ENCODE data around the gene AUTS2. TPM values are rescaled to one million over a fixed set of nuclear protein-coding genes. Genes with fewer than 3 reads are reported as not detected.

The AUTS2 gene
- total and polyA plus RNA-seq, 2 of the 8 experiments (the other 6 are each of a cell fraction or from before 2014, with no cell fraction given), result 25.9 to 101 TPM

DNA sequence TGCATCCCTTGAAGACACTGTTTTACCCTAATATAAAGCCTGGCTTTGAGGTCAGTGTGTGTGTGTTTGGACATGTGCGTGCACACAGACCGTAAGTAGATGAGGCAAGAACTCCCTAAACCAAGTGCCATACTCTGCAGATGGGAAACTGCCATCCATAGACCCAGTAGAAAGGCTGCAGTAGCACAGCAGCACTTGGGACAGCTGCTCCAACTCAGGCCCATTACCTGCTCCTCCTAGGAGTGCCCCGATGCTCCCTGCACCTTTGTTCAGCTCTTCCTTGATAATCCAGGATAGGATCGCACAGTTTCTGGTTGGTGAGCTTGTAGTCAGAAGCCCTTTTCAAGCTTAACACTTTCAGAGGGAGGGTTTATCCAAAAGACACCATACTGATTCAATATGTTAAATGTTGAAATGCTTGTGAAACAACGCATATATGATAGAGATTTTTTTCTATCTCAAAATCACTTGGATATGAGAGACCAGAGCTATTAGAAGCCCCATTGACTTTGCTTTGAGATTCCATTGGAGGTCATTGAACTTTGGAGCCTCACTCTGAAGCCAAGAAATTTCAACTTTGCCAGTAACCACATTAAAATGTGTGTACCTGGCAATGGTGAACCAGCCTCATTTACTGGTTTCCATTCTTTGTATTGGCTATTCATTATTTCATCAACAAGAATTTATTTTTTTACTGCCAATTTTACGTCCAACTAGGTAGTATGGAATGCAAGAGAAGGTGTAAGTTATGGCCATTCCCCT, 776.7 kb downstream of the AUTS2 start (continued):
- TF ChIP-seq SIX5 (IDR thresholded peaks at IDR 0.05; ENCODE audit: low read depth, low read length), result no peak
- no peak for TF ChIP-seq SUZ12 (IDR thresholded peaks at IDR 0.05; ENCODE audit: low read length)
- TF ChIP-seq, protein P1, sequence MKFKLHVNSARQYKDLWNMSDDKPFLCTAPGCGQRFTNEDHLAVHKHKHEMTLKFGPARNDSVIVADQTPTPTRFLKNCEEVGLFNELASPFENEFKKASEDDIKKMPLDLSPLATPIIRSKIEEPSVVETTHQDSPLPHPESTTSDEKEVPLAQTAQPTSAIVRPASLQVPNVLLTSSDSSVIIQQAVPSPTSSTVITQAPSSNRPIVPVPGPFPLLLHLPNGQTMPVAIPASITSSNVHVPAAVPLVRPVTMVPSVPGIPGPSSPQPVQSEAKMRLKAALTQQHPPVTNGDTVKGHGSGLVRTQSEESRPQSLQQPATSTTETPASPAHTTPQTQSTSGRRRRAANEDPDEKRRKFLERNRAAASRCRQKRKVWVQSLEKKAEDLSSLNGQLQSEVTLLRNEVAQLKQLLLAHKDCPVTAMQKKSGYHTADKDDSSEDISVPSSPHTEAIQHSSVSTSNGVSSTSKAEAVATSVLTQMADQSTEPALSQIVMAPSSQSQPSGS (IDR thresholded peaks at IDR 0.05; ENCODE audit: low read length), result no peak
- TF ChIP-seq, protein P2, sequence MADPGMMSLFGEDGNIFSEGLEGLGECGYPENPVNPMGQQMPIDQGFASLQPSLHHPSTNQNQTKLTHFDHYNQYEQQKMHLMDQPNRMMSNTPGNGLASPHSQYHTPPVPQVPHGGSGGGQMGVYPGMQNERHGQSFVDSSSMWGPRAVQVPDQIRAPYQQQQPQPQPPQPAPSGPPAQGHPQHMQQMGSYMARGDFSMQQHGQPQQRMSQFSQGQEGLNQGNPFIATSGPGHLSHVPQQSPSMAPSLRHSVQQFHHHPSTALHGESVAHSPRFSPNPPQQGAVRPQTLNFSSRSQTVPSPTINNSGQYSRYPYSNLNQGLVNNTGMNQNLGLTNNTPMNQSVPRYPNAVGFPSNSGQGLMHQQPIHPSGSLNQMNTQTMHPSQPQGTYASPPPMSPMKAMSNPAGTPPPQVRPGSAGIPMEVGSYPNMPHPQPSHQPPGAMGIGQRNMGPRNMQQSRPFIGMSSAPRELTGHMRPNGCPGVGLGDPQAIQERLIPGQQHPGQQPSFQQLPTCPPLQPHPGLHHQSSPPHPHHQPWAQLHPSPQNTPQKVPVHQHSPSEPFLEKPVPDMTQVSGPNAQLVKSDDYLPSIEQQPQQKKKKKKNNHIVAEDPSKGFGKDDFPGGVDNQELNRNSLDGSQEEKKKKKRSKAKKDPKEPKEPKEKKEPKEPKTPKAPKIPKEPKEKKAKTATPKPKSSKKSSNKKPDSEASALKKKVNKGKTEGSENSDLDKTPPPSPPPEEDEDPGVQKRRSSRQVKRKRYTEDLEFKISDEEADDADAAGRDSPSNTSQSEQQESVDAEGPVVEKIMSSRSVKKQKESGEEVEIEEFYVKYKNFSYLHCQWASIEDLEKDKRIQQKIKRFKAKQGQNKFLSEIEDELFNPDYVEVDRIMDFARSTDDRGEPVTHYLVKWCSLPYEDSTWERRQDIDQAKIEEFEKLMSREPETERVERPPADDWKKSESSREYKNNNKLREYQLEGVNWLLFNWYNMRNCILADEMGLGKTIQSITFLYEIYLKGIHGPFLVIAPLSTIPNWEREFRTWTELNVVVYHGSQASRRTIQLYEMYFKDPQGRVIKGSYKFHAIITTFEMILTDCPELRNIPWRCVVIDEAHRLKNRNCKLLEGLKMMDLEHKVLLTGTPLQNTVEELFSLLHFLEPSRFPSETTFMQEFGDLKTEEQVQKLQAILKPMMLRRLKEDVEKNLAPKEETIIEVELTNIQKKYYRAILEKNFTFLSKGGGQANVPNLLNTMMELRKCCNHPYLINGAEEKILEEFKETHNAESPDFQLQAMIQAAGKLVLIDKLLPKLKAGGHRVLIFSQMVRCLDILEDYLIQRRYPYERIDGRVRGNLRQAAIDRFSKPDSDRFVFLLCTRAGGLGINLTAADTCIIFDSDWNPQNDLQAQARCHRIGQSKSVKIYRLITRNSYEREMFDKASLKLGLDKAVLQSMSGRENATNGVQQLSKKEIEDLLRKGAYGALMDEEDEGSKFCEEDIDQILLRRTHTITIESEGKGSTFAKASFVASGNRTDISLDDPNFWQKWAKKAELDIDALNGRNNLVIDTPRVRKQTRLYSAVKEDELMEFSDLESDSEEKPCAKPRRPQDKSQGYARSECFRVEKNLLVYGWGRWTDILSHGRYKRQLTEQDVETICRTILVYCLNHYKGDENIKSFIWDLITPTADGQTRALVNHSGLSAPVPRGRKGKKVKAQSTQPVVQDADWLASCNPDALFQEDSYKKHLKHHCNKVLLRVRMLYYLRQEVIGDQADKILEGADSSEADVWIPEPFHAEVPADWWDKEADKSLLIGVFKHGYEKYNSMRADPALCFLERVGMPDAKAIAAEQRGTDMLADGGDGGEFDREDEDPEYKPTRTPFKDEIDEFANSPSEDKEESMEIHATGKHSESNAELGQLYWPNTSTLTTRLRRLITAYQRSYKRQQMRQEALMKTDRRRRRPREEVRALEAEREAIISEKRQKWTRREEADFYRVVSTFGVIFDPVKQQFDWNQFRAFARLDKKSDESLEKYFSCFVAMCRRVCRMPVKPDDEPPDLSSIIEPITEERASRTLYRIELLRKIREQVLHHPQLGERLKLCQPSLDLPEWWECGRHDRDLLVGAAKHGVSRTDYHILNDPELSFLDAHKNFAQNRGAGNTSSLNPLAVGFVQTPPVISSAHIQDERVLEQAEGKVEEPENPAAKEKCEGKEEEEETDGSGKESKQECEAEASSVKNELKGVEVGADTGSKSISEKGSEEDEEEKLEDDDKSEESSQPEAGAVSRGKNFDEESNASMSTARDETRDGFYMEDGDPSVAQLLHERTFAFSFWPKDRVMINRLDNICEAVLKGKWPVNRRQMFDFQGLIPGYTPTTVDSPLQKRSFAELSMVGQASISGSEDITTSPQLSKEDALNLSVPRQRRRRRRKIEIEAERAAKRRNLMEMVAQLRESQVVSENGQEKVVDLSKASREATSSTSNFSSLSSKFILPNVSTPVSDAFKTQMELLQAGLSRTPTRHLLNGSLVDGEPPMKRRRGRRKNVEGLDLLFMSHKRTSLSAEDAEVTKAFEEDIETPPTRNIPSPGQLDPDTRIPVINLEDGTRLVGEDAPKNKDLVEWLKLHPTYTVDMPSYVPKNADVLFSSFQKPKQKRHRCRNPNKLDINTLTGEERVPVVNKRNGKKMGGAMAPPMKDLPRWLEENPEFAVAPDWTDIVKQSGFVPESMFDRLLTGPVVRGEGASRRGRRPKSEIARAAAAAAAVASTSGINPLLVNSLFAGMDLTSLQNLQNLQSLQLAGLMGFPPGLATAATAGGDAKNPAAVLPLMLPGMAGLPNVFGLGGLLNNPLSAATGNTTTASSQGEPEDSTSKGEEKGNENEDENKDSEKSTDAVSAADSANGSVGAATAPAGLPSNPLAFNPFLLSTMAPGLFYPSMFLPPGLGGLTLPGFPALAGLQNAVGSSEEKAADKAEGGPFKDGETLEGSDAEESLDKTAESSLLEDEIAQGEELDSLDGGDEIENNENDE (IDR thresholded peaks at IDR 0.05; ENCODE audit: insufficient replicate concordance, low read length), result no peak
- TF ChIP-seq POLR2AphosphoS5 (IDR thresholded peaks at IDR 0.05; ENCODE audit: low read depth, low read length), result no peak
- no peak for TF ChIP-seq TAF7 (optimal IDR thresholded peaks at IDR 0.05; ENCODE audit: borderline replicate concordance, low read depth, low read length)
